SK-N-SH (cell line): ENCODE data around the gene PSPN. TPM values are rescaled to one million over a fixed set of nuclear protein-coding genes. Genes with fewer than 3 reads are reported as not detected.

Source experiments
- CTCF ChIA-PET: fragments of 300-600, 350-600 bp; formaldehyde crosslinking; extraction: SDS; loops from one replicate; lab custom pipeline; 2021; lab: Yijun Ruan, JAX
- POLR2A ChIA-PET: fragments of 350-600 bp; sonication (Branson Sonifier 250); formaldehyde crosslinking; extraction: SDS; loops from one replicate; lab custom pipeline; 2020; ENCODE audit warnings: antibody characterized with exemption, inconsistent platforms; lab: Yijun Ruan, JAX
- DNase-seq: peaks from one replicate; pipeline ENCODE4 v3.0.0; 2012
- H2AFZ ChIP-seq: fragments of 200-600 bp; sonication (generic); 2 replicates; pipeline ENCODE4 v1.8.1; 2016; ENCODE audit warnings: antibody characterized with exemption, mild to moderate bottlenecking, low read depth
- H3F3A ChIP-seq: fragments of 200-600 bp; sonication (generic); replicated peaks from 2 replicates; pipeline ENCODE3; 2016; ENCODE audit warnings: antibody characterized with exemption, mild to moderate bottlenecking; ENCODE audit not compliant: insufficient read depth
- H3K27ac ChIP-seq, 2 experiments: fragments of 200-500 bp in 1 of 2; fragments of 200-600 bp in 1 of 2; sonication (Bioruptor generic) in 1 of 2; sonication (generic), shearing (Covaris generic) in 1 of 2; 2 replicates each; pipeline versions ENCODE4 v1.5.1 to v1.6.1; 2014 to 2016; ENCODE audit warnings: low read depth in 2 of 2, inconsistent platforms in 1 of 2, low read length in 1 of 2, mild to moderate bottlenecking in 1 of 2, mixed read lengths in 1 of 2
- H3K27me3 ChIP-seq: fragments of 200-600 bp; sonication (generic), shearing (Covaris generic); 2 replicates; pipeline ENCODE4 v1.6.1; 2016; ENCODE audit warnings: mixed run types; ENCODE audit not compliant: insufficient read depth
- H3K36me3 ChIP-seq, 2 experiments: fragments of 200-500 bp in 1 of 2; fragments of 200-600 bp in 1 of 2; sonication (Bioruptor generic) in 1 of 2; sonication (generic) in 1 of 2; replicated peaks in 1 of 2; 2 replicates each; pipeline versions ENCODE3 to v1.5.1; 2014 to 2016; ENCODE audit warnings: low read length in 1 of 2, mild to moderate bottlenecking in 1 of 2; ENCODE audit not compliant: insufficient read depth in 2 of 2, control insufficient read depth in 1 of 2
- H3K4me1 ChIP-seq, 2 experiments: fragments of 200-500 bp in 1 of 2; fragments of 200-600 bp in 1 of 2; sonication (Bioruptor generic) in 1 of 2; sonication (generic), shearing (Covaris generic) in 1 of 2; 2 replicates each; pipeline versions ENCODE4 v1.5.1 to v1.6.1; 2014 to 2016; ENCODE audit warnings: low read depth in 1 of 2, low read length in 1 of 2, mixed run types in 1 of 2; ENCODE audit not compliant: insufficient read depth in 2 of 2, control insufficient read depth in 1 of 2
- H3K4me2 ChIP-seq: fragments of 200-600 bp; sonication (generic), shearing (Covaris generic); 2 replicates; pipeline ENCODE4 v1.6.1; 2017; ENCODE audit warnings: mixed run types
- H3K4me3 ChIP-seq, 2 experiments: fragments of 200-500 bp in 1 of 2; fragments of 200-600 bp in 1 of 2; sonication (Bioruptor generic) in 1 of 2; sonication (generic), shearing (Covaris generic) in 1 of 2; 2 replicates each; pipeline versions ENCODE4 v1.5.1 to v1.8.1; 2014 to 2016; ENCODE audit warnings: low read depth in 2 of 2, inconsistent platforms in 1 of 2, low read length in 1 of 2, mild to moderate bottlenecking in 1 of 2, mixed read lengths in 1 of 2, moderate library complexity in 1 of 2
- H3K79me2 ChIP-seq: fragments of 200-600 bp; sonication (generic); 2 replicates; pipeline ENCODE4 v1.8.1; 2017; ENCODE audit warnings: mild to moderate bottlenecking; ENCODE audit not compliant: insufficient read depth
- H3K9ac ChIP-seq: fragments of 200-600 bp; sonication (generic); 2 replicates; pipeline ENCODE4 v1.6.1; 2017; ENCODE audit warnings: mixed run types
- H3K9me2 ChIP-seq: fragments of 200-600 bp; sonication (generic); 2 replicates; pipeline ENCODE4 v1.6.1; 2017; ENCODE audit warnings: mixed run types
- H3K9me3 ChIP-seq: fragments of 200-600 bp; sonication (generic); 2 replicates; pipeline ENCODE4 v1.6.1; 2017; ENCODE audit warnings: mixed run types, mild to moderate bottlenecking, moderate library complexity
- H4K20me1 ChIP-seq: fragments of 200-600 bp; sonication (generic); 2 replicates; pipeline ENCODE4 v1.6.1; 2017; ENCODE audit warnings: mild to moderate bottlenecking, mixed run types; ENCODE audit not compliant: insufficient read depth
- FOSL2 ChIP-seq: IDR thresholded peaks from 2 replicates; pipeline ENCODE4 v1.4.0; 2012; ENCODE audit warnings: low read depth, mild to moderate bottlenecking, moderate library complexity, borderline replicate concordance
- FOXJ3 ChIP-seq: sonication (generic); formaldehyde crosslinking; IDR thresholded peaks from 2 replicates; pipeline ENCODE4 v1.5.1; 2020; ENCODE audit warnings: mild to moderate bottlenecking, missing genetic modification reagents
- FOXM1 ChIP-seq: IDR thresholded peaks from 2 replicates; pipeline ENCODE4 v1.4.0; 2012; ENCODE audit warnings: low read depth, mild to moderate bottlenecking
- GATA2 ChIP-seq: sonication (generic); formaldehyde crosslinking; IDR thresholded peaks from 2 replicates; pipeline ENCODE4 v1.5.0; 2020; ENCODE audit warnings: mild to moderate bottlenecking, missing genetic modification reagents
- JUND ChIP-seq: IDR thresholded peaks from 2 replicates; pipeline ENCODE4 v1.4.0; 2012
- MXI1 ChIP-seq: IDR thresholded peaks from 2 replicates; pipeline ENCODE4 v1.6.1; 2012; ENCODE audit warnings: mild to moderate bottlenecking, low read depth, low read length, improper control_type of control experiment
- NRF1 ChIP-seq: IDR thresholded peaks from 2 replicates; pipeline ENCODE4 v1.6.1; 2012; ENCODE audit warnings: low read depth, mild to moderate bottlenecking, low read length
- POLR2AphosphoS5 ChIP-seq: IDR thresholded peaks from 2 replicates; pipeline ENCODE4 v1.6.1; 2012; ENCODE audit warnings: low read depth, low read length
- RCOR1 ChIP-seq: fragments of 150-350 bp; IDR thresholded peaks from 2 replicates; pipeline ENCODE4 v1.6.1; 2017; ENCODE audit warnings: antibody characterized with exemption, low read length
- RFX5 ChIP-seq: IDR thresholded peaks from 2 replicates; pipeline ENCODE4 v1.6.1; 2012; ENCODE audit warnings: mild to moderate bottlenecking, improper control_type of control experiment, low read length
- TAF1 ChIP-seq: IDR thresholded peaks from 2 replicates; pipeline ENCODE4 v1.6.1; 2012; ENCODE audit warnings: low read depth, mild to moderate bottlenecking, low read length, moderate library complexity, borderline replicate concordance
- WGBS: methylation state at CpG from one replicate; pipeline ENCODE4 v1.1.6; 2017; ENCODE audit warnings: low lambda C conversion rate; 5-methylcytosine and 5-hydroxymethylcytosine counted together
- polyA plus RNA-seq, 3 experiments: library from polyadenylated mRNA; depleted of rRNA; stranded (reverse); fragments of >200 nt; gene quantifications; 2 replicates each; pipeline ENCODE4 v1.2.3, GENCODE V29; 2012
- TF ChIP-seq, protein P1 (sequence below): IDR thresholded peaks from 2 replicates; pipeline ENCODE4 v1.4.0; 2012; ENCODE audit warnings: low read depth, borderline replicate concordance
- TF ChIP-seq, protein P2 (sequence below): fragments of 150-350 bp; IDR thresholded peaks from 2 replicates; pipeline ENCODE4 v1.6.1; 2016; ENCODE audit warnings: mild to moderate bottlenecking, low read depth, low read length

Gene PSPN
- polyA plus RNA-seq, 1 of the 3 experiments (the other 2 are of a cell fraction) = 0.59 TPM

DNA sequence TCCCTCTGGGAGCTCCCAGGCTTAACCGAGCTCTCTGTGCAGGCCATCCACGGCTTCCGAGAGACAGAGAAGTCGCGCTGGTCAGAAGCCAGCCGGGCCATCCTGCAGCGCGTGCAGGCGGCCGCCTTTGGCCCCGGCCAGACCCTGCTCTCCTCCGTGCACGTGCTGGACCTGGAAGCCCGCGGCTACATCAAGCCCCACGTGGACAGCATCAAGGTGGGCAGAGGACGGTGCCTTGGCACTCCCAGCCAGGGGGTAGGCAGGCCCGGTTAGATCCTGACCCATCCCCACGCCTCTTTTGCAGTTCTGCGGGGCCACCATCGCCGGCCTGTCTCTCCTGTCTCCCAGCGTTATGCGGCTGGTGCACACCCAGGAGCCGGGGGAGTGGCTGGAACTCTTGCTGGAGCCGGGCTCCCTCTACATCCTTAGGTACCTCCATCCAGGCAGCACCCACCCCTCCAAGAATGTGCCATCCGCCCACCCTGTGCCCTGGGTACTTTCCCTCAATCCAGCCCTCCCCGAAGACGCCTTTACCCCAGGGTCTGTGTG is 1.5 kb downstream of the PSPN start (continued):
- TF ChIP-seq FOSL2 = no peak
- no peak for TF ChIP-seq RCOR1
- TF ChIP-seq TAF1 = no peak
- no peak for TF ChIP-seq POLR2AphosphoS5
- TF ChIP-seq JUND = no peak
- TF ChIP-seq RFX5 = no peak
- TF ChIP-seq, protein P1, sequence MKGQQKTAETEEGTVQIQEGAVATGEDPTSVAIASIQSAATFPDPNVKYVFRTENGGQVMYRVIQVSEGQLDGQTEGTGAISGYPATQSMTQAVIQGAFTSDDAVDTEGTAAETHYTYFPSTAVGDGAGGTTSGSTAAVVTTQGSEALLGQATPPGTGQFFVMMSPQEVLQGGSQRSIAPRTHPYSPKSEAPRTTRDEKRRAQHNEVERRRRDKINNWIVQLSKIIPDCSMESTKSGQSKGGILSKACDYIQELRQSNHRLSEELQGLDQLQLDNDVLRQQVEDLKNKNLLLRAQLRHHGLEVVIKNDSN = no peak
- no peak for TF ChIP-seq FOXJ3 (CRISPR knock-in tag)
- no peak for TF ChIP-seq NRF1

DNA sequence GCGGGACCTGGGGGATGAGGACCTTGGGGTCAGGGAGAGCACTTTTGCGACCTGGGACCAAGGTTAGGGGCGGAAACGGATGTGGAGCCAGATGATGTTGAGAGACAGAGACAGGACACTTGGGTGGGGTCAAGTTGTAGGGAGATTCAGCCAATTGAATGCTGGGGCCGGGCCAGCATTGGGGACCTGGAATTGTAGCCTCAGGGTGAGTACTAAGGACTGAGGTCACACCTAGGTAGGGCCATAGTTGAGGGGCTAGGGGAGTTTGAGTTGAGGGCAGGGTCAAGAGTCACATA is 2.0 kb downstream of the PSPN start:
- Histone ChIP-seq H3K4me3 (peak overlapping the region; percentile 48 to 68), H3K9me2 (no peaks in the 10 kb centered on the region), H3K4me2 (peak overlapping the region; percentile 86), H3K9ac (peak overlapping the region; percentile 46; the same call in 1 of the 2 replicates), H3K4me1 (peaks cover 6 to 22% of the 10 kb centered on the region in 2 experiments; a peak in 1 of 4 replicates), H3K27me3 (no peaks in the 10 kb centered on the region), H3F3A (peaks cover 17% of the 10 kb centered on the region), H4K20me1 (no peaks in the 10 kb centered on the region), H3K27ac (peak overlapping the region; percentile 38 to 64; a peak in 3 of 4 replicates), H3K36me3 (peaks cover 4 to 6% of the 10 kb centered on the region in 2 experiments), H3K79me2 (peaks cover 8% of the 10 kb centered on the region), H2AFZ (peak overlapping the region; percentile 35; the same call in 1 of the 2 replicates), H3K9me3 (no peaks in the 10 kb centered on the region)
- POLR2A ChIA-PET = interaction anchor here (1.0 to 1.5 kb wide), 2 partner anchors 9 to 18 kb away, joined by 3 read pairs; no protein-coding TSS in a partner anchor
- WGBS = 20% methylated on average over 5 of the region's 5 CpGs
- no peak for DNase-seq
- CTCF ChIA-PET = no interaction called here
- no peak for TF ChIP-seq MXI1
- no peak for TF ChIP-seq GATA2 (CRISPR knock-in tag)
- TF ChIP-seq RFX5 = no peak
- TF ChIP-seq, protein P2, sequence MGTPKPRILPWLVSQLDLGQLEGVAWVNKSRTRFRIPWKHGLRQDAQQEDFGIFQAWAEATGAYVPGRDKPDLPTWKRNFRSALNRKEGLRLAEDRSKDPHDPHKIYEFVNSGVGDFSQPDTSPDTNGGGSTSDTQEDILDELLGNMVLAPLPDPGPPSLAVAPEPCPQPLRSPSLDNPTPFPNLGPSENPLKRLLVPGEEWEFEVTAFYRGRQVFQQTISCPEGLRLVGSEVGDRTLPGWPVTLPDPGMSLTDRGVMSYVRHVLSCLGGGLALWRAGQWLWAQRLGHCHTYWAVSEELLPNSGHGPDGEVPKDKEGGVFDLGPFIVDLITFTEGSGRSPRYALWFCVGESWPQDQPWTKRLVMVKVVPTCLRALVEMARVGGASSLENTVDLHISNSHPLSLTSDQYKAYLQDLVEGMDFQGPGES = no peak
- no peak for TF ChIP-seq FOXM1
- TF ChIP-seq, protein P1 = no peak
- no peak for TF ChIP-seq FOXJ3 (CRISPR knock-in tag)
- no peak for TF ChIP-seq RCOR1
